Bronchial epithelial cell (primary cell): ENCODE results near the gene ZNF768. TPM values are rescaled to one million over a fixed set of nuclear protein-coding genes. Genes with fewer than 3 reads are reported as not detected.

ENCODE experiments used
- DNase-seq: peaks from one replicate; pipeline ENCODE4 v3.0.0-alpha.2; 2010; ENCODE audit warnings: low read depth
- FAIRE-seq: peaks from 2 replicates; lab custom pipeline; 2011; peaks lifted over from hg19 to GRCh38; lab: Jason Lieb, UNC
- H3K27me3 ChIP-seq: 2 replicates; pipeline ENCODE4 v1.5.1; 2011; ENCODE audit warnings: low read length; ENCODE audit not compliant: control insufficient read depth, insufficient read depth
- H3K36me3 ChIP-seq: 2 replicates; pipeline ENCODE4 v1.5.1; 2011; ENCODE audit warnings: low read length; ENCODE audit not compliant: control insufficient read depth, insufficient read depth
- H3K4me3 ChIP-seq: 2 replicates; pipeline ENCODE4 v1.5.1; 2011; ENCODE audit warnings: mild to moderate bottlenecking, low read depth, low read length, control low read depth
- total RNA-seq: library from RNA; depleted of rRNA; stranded (reverse); fragments of >200 nt; gene quantifications from 2 replicates; pipeline ENCODE4 v1.2.1, GENCODE V29; 2014
- TF ChIP-seq, protein P1 (sequence below): IDR thresholded peaks from 2 replicates; pipeline ENCODE4 v1.5.1; 2011; ENCODE audit warnings: mild to moderate bottlenecking, moderate library complexity, low read length, control low read depth, inconsistent platforms; ENCODE audit not compliant: insufficient read depth, severe bottlenecking

The ZNF768 gene
- total RNA-seq, 1 donor from 2014 or later: 19.7 TPM

DNA sequence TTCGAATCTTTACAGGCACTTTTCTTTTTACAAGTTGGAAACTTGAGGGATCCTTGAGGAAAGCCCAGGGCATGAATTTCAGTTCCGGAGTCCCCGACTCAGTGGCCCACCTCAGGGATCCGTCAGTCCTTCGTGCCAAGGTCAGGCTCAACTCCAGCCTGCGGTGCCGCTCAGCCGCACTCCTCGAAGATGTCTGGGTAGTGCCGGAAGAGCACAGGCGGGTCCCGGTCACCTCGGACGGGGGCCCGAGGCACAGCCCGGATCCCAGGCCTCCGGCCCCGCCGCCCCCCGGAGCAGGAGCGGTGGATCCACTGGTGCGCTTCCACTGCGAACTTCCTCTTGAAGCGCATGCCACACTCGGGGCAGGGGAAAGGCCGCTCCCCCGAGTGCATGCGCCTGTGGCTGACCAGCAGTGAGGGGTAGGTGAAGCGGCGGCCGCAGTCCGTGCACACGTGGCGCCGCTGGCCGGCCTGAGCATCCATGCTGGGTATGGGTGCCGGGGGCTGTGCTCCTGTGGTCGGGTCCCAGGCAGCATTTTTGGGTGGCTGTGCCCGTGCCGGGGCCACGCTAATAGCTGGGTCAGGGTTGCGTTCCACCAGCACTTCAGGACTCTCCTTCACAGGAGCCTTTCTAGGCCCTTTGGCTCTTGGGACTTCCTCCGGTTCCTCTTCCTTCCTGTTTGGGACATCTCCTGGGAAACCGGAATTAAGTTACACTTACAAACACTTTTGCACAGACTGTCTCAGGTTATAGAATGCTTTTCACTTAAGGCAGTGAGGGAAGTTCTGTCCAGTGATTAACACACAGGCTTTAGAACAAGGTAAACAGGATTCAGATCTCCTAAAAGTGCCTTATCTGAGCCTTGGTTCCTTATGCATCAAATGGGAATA, 43.6 kb upstream of the ZNF768 start:
- no peaks in the 10 kb centered on the region for H3K27me3 ChIP-seq
- TF ChIP-seq, protein P1, sequence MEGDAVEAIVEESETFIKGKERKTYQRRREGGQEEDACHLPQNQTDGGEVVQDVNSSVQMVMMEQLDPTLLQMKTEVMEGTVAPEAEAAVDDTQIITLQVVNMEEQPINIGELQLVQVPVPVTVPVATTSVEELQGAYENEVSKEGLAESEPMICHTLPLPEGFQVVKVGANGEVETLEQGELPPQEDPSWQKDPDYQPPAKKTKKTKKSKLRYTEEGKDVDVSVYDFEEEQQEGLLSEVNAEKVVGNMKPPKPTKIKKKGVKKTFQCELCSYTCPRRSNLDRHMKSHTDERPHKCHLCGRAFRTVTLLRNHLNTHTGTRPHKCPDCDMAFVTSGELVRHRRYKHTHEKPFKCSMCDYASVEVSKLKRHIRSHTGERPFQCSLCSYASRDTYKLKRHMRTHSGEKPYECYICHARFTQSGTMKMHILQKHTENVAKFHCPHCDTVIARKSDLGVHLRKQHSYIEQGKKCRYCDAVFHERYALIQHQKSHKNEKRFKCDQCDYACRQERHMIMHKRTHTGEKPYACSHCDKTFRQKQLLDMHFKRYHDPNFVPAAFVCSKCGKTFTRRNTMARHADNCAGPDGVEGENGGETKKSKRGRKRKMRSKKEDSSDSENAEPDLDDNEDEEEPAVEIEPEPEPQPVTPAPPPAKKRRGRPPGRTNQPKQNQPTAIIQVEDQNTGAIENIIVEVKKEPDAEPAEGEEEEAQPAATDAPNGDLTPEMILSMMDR: no peak
- DNase-seq (no peak), FAIRE-seq (no peak)
- no peak overlapping the region for H3K4me3 ChIP-seq
- no peaks in the 10 kb centered on the region for H3K36me3 ChIP-seq

- no peak for FAIRE-seq
- Histone ChIP-seq H3K4me3 (no peak overlapping the region), H3K36me3 (no peaks in the 10 kb centered on the region), H3K27me3 (no peaks in the 10 kb centered on the region)
- DNase-seq: no peak
- TF ChIP-seq, protein P1: no peak
These were observed 42.9 kb upstream of the ZNF768 start for GRCh38 chr16:30569281-30569680.

- TF ChIP-seq, protein P1: no peak
- no peaks in the 10 kb centered on the region for H3K27me3 ChIP-seq
- no peak for FAIRE-seq
- H3K4me3 ChIP-seq: no peak overlapping the region
- peak; percentile 97 for DNase-seq
- no peaks in the 10 kb centered on the region for H3K36me3 ChIP-seq
These were observed 41.7 kb upstream of the ZNF768 start for GRCh38 chr16:30567991-30568638.

GRCh38 chr16:30567160-30567990, 41.0 kb upstream of the ZNF768 start:
- Histone ChIP-seq H3K36me3 (no peaks in the 10 kb centered on the region), H3K27me3 (no peaks in the 10 kb centered on the region), H3K4me3 (no peak overlapping the region)
- DNase-seq (peak; percentile 81), FAIRE-seq (no peak)
- TF ChIP-seq, protein P1: no peak

- no peak for FAIRE-seq
These were observed 40.2 kb upstream of the ZNF768 start for GRCh38 chr16:30566531-30566930.

More at GRCh38 chr16:30566531-30566930, 40.2 kb upstream of the ZNF768 start:
- DNase-seq: no peak
- Histone ChIP-seq H3K4me3 (no peak overlapping the region), H3K27me3 (no peaks in the 10 kb centered on the region), H3K36me3 (no peaks in the 10 kb centered on the region)
- TF ChIP-seq, protein P1: no peak
